B cell (primary cell): ENCODE results near the gene ADCY7. TPM values are rescaled to one million over a fixed set of nuclear protein-coding genes. Genes with fewer than 3 reads are reported as not detected.

Source experiments
- ATAC-seq: fragments of 200-7000 bp; cut with Tn5 transposase; one replicate; pipeline ENCODE4 v1.10.0; 2021; ENCODE audit warnings: low read depth, mild to moderate bottlenecking, moderate number of reproducible peaks, moderate library complexity
- CTCF ChIA-PET: fragments of 350-600 bp; sonication (Branson Sonifier 250); formaldehyde crosslinking; loops from one replicate; lab custom pipeline; 2021; ENCODE audit warnings: antibody characterized with exemption, inconsistent platforms; lab: Charles Lee
- POLR2A ChIA-PET: fragments of 350-600 bp; sonication (Branson Sonifier 250); formaldehyde crosslinking; loops from one replicate; lab custom pipeline; 2021; ENCODE audit warnings: antibody characterized with exemption; lab: Charles Lee
- DNase-seq: peaks from one replicate; pipeline ENCODE4 v3.0.0; 2013
- H2AFZ ChIP-seq: 2 replicates; pipeline ENCODE4 v1.6.1; 2012; ENCODE audit warnings: mild to moderate bottlenecking, low read depth, low read length; ENCODE audit not compliant: insufficient read depth, poor library complexity, severe bottlenecking
- H3K27ac ChIP-seq, 2 donors: 1 replicate in 1 of 2; 2 replicates in 1 of 2; pipeline ENCODE4 v1.5.1; 2012 to 2013; ENCODE audit warnings: low read length in 2 of 2, mild to moderate bottlenecking in 2 of 2, moderate library complexity in 1 of 2
- H3K27me3 ChIP-seq, 4 experiments: fragments of 200-600 bp in 1 of 4; sonication (generic) in 1 of 4; replicated peaks in 1 of 4; 1 replicate in 2 of 4; 2 replicates in 2 of 4; pipeline versions ENCODE4 v1.6.1 to v1.7.0; 2013 to 2016; ENCODE audit warnings: low read length in 3 of 4, mild to moderate bottlenecking in 2 of 4, mixed read lengths in 1 of 4, moderate library complexity in 1 of 4; ENCODE audit not compliant: insufficient read depth in 4 of 4, control insufficient read depth in 3 of 4; ENCODE audit errors: control extremely low read depth in 1 of 4
- H3K36me3 ChIP-seq, 2 experiments: replicated peaks in 1 of 2; 1 replicate in 1 of 2; 2 replicates in 1 of 2; pipeline versions ENCODE4 v1.6.1 to v1.7.1; 2013; ENCODE audit warnings: low read length in 1 of 2; ENCODE audit not compliant: insufficient read depth in 2 of 2, control insufficient read depth in 1 of 2; ENCODE audit errors: control extremely low read depth in 1 of 2, extremely low read depth in 1 of 2
- H3K4me1 ChIP-seq, 2 donors: fragments of 200-600 bp in 1 of 2; sonication (generic) in 1 of 2; 1 replicate in 1 of 2; 2 replicates in 1 of 2; pipeline versions ENCODE4 v1.5.1 to v1.6.1; 2013 to 2017; ENCODE audit warnings: low read length in 2 of 2; ENCODE audit not compliant: control insufficient read depth in 2 of 2, insufficient read depth in 2 of 2
- H3K4me2 ChIP-seq: replicated peaks from 2 replicates; pipeline ENCODE3; 2012; ENCODE audit warnings: mild to moderate bottlenecking, low read depth, low read length; ENCODE audit not compliant: poor library complexity, severe bottlenecking
- H3K4me3 ChIP-seq, 5 experiments: fragments of 200-600 bp in 1 of 5; sonication (generic) in 1 of 5; 1 replicate in 3 of 5; 2 replicates in 2 of 5; pipeline versions ENCODE4 v1.5.1 to v1.7.0; 2011 to 2016; ENCODE audit warnings: low read length in 4 of 5, mild to moderate bottlenecking in 4 of 5, low read depth in 2 of 5, control low read depth in 1 of 5, moderate library complexity in 1 of 5; ENCODE audit not compliant: insufficient read depth in 1 of 5; ENCODE audit errors: control extremely low read depth in 1 of 5, extremely low read depth in 1 of 5
- H3K79me2 ChIP-seq: fragments of 200-600 bp; sonication (generic); one replicate; pipeline ENCODE4 v1.6.0; 2016; ENCODE audit warnings: low read length; ENCODE audit not compliant: control insufficient read depth, insufficient read depth
- H3K9ac ChIP-seq: fragments of 200-600 bp; sonication (generic); 2 replicates; pipeline ENCODE4 v1.6.1; 2017; ENCODE audit warnings: mild to moderate bottlenecking, low read length, moderate library complexity
- H3K9me3 ChIP-seq, 3 donors: one replicate each; pipeline versions ENCODE4 v1.6.1 to v1.7.1; 2013; ENCODE audit warnings: low read length in 2 of 3; ENCODE audit not compliant: control insufficient read depth in 2 of 3, insufficient read depth in 1 of 3; ENCODE audit errors: control extremely low read depth in 1 of 3
- H4K20me1 ChIP-seq: 2 replicates; pipeline ENCODE4 v1.6.0; 2012; ENCODE audit warnings: mild to moderate bottlenecking, low read length; ENCODE audit not compliant: insufficient read depth, control insufficient read depth, poor library complexity, severe bottlenecking
- H3K27ac Mint-ChIP-seq: one replicate; pipeline ENCODE4 v1.8.0; 2021; ENCODE audit warnings: mixed read lengths
- H3K27me3 Mint-ChIP-seq: one replicate; pipeline ENCODE4 v1.8.0; 2021; ENCODE audit warnings: mixed read lengths
- H3K4me1 Mint-ChIP-seq: one replicate; pipeline ENCODE4 v1.8.0; 2021; ENCODE audit warnings: mixed read lengths
- H3K4me3 Mint-ChIP-seq: one replicate; pipeline ENCODE4 v1.8.0; 2021; ENCODE audit warnings: mixed read lengths
- H3K9me3 Mint-ChIP-seq: one replicate; pipeline ENCODE4 v1.8.0; 2022; ENCODE audit warnings: mixed read lengths; ENCODE audit not compliant: insufficient read depth
- EZH2 ChIP-seq: IDR thresholded peaks from 2 replicates; pipeline ENCODE4 v1.6.1; 2012; ENCODE audit warnings: borderline replicate concordance, low read depth, mild to moderate bottlenecking, moderate library complexity, low read length; ENCODE audit not compliant: insufficient read depth, poor library complexity, severe bottlenecking
- WGBS: methylation state at CpG from one replicate; pipeline ENCODE4 v1.1.5; 2013; ENCODE audit warnings: missing lambda C conversion rate; ENCODE audit not compliant: insufficient coverage; 5-methylcytosine and 5-hydroxymethylcytosine counted together
- intact Hi-C: fragments of 100-400 bp; cut with micrococcal nuclease; formaldehyde crosslinking; loops from one replicate; pipeline ENCODE4 v1.10.0; 2022
- polyA plus RNA-seq: library from polyadenylated mRNA; depleted of rRNA; stranded (reverse); fragments of >200 nt; gene quantifications from 2 replicates; pipeline ENCODE4 v1.2.3, GENCODE V29; 2012
- total RNA-seq, 2 donors: library from RNA; stranded (reverse); fragments of 120-200 nt in 1 of 2; gene quantifications; 1 replicate in 1 of 2; 2 replicates in 1 of 2; pipeline versions ENCODE4 v1.2.3 to v1.2.4, GENCODE V29; 2013 to 2022
- TF ChIP-seq, protein P1 (sequence below): fragments of 200-600 bp; IDR thresholded peaks from one replicate; pipeline ENCODE4 v1.8.0; 2022; ENCODE audit warnings: antibody characterized with exemption, mild to moderate bottlenecking

The ADCY7 gene
- total and polyA plus RNA-seq, 2 donors (not counting 1 experiment from before 2014, with no cell fraction given): 78.4 to 207 TPM

DNA sequence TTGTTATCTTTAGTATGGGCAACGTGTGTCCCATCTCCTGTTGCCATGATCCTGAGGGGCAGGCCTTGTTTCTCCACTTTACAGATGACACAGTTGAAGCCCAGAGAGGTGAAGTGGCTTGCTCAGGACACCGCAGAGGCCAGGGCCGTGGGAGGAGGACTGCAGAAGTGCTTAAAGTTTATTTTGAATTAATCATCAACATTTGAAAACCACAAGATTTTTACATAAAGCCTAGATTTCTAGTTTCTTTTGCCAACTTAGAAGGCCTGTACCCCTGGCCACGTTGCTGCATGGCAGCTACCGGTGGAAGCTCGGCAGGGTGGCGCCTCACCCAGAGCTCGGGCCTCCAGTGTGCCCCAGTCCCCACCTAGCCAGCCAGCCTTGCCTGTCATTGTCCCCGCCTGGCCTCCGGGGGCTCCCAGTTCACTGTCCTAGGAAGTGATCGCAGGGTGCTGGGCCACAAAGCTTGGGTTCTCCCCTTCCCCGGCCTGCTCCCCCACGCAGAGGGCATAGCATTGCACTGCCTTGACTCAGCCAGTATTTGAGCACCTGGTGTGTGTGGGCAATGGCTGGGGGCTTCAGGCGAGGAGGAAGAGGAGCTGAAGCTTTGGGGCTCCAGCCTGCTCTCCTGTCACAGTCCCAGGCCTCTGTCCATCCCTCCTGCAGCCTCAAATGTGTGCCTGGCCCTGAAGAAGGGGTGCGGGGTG lies 14.8 kb upstream of the ADCY7 start:
- no peak overlapping the region for H3K27ac ChIP-seq
- H3K4me1 Mint-ChIP-seq: peaks cover 8% of the 10 kb centered on the region
- H3K79me2 ChIP-seq: no peaks in the 10 kb centered on the region
- peaks cover 0 to 3% (median 0%) of the 10 kb centered on the region in 3 donors for H3K9me3 ChIP-seq
- H3K27me3 Mint-ChIP-seq: no peaks in the 10 kb centered on the region
- ATAC-seq (no peak), DNase-seq (no peak)
- H3K9me3 Mint-ChIP-seq: no peaks in the 10 kb centered on the region
- intact Hi-C loops: no loop called here
- TF ChIP-seq, protein P1, sequence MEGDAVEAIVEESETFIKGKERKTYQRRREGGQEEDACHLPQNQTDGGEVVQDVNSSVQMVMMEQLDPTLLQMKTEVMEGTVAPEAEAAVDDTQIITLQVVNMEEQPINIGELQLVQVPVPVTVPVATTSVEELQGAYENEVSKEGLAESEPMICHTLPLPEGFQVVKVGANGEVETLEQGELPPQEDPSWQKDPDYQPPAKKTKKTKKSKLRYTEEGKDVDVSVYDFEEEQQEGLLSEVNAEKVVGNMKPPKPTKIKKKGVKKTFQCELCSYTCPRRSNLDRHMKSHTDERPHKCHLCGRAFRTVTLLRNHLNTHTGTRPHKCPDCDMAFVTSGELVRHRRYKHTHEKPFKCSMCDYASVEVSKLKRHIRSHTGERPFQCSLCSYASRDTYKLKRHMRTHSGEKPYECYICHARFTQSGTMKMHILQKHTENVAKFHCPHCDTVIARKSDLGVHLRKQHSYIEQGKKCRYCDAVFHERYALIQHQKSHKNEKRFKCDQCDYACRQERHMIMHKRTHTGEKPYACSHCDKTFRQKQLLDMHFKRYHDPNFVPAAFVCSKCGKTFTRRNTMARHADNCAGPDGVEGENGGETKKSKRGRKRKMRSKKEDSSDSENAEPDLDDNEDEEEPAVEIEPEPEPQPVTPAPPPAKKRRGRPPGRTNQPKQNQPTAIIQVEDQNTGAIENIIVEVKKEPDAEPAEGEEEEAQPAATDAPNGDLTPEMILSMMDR: no peak
- TF ChIP-seq EZH2: no peak
- no peaks in the 10 kb centered on the region for H4K20me1 ChIP-seq
- peaks cover 0 to 5% of the 10 kb centered on the region in 2 donors for H3K4me1 ChIP-seq
- ChIA-PET POLR2A (no interaction called here), CTCF (interaction anchor here (0.7 to 1.7 kb wide), 2 partner anchors 44 to 76 kb away, joined by 3 to 5 read pairs; no protein-coding TSS in a partner anchor)
- 90% methylated on average over 11 of the region's 15 CpGs for WGBS
- no peak overlapping the region for H3K4me2 ChIP-seq
- H2AFZ ChIP-seq: no peak overlapping the region
- H3K36me3 ChIP-seq: no peaks in the 10 kb centered on the region
- H3K4me3 ChIP-seq: no peak overlapping the region
- peaks cover 0 to 2% (median under 1%) of the 10 kb centered on the region in 4 experiments for H3K27me3 ChIP-seq
- H3K4me3 Mint-ChIP-seq: no peak overlapping the region
- H3K9ac ChIP-seq: no peak overlapping the region
- no peak overlapping the region for H3K27ac Mint-ChIP-seq

DNA sequence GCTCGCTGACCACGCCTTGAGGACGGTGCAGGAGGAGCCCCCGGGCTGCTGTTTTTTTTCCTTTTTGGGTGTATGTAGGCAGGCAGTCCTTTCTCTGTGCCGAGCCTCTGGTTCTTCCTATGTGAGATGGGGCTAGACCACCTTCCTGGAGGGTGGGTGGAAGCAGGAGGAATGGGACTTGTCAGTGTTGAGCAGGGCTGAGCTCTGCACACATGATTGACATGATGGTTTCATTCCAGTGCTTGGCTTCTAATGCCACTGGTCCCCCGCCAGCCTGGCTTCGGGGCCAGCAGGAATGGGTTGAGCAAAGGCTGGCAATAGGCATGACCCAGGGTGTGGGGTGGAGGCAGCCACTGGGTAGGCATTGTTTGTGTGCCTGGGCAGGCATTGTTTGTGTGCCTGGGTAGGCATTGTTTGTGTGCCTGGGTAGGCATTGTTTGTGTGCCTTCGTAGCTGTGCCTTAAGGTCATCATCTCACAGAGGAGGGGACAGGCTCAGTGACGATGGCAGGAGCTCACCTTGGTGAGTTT lies 14.2 kb upstream of the ADCY7 start:
- Histone ChIP-seq H3K27ac (no peak overlapping the region), H3K9ac (no peak overlapping the region), H3K9me3 (peaks cover 0 to 3% (median 0%) of the 10 kb centered on the region in 3 donors), H3K36me3 (no peaks in the 10 kb centered on the region), H3K27me3 (no peaks in the 10 kb centered on the region), H3K4me2 (no peak overlapping the region), H3K4me1 (no peaks in the 10 kb centered on the region), H3K79me2 (no peaks in the 10 kb centered on the region), H4K20me1 (no peaks in the 10 kb centered on the region), H3K4me3 (no peak overlapping the region), H2AFZ (no peak overlapping the region)
- ChIA-PET POLR2A (interaction anchor here (0.5 kb wide), 1 partner anchor 22 kb away, joined by 3 read pairs; no protein-coding TSS in a partner anchor), CTCF (no interaction called here)
- no peaks in the 10 kb centered on the region for H3K27me3 Mint-ChIP-seq
- no peaks in the 10 kb centered on the region for H3K9me3 Mint-ChIP-seq
- intact Hi-C loops: no loop called here
- TF ChIP-seq EZH2: no peak
- TF ChIP-seq, protein P1: no peak
- H3K4me3 Mint-ChIP-seq: no peak overlapping the region
- 97% methylated on average over 8 of the region's 9 CpGs for WGBS
- H3K4me1 Mint-ChIP-seq: peaks cover 3% of the 10 kb centered on the region
- no peak for ATAC-seq
- H3K27ac Mint-ChIP-seq: no peak overlapping the region
- DNase-seq: no peak
